ENCODE measurements around the gene RNASE8. TPM values are rescaled to one million over a fixed set of nuclear protein-coding genes. Genes with fewer than 3 reads are reported as not detected.
A peak's percentile ranks its signal among the peaks of the same experiment; 100 is the strongest.
"Not testable (repeated sequence)": the region's sequence is repeated elsewhere in the genome, so short reads cannot be mapped to it uniquely, and the experiment has no call there.

RNASE8 gene
- total RNA-seq, 4 donors from 2014 or later, result not detected

DNA sequence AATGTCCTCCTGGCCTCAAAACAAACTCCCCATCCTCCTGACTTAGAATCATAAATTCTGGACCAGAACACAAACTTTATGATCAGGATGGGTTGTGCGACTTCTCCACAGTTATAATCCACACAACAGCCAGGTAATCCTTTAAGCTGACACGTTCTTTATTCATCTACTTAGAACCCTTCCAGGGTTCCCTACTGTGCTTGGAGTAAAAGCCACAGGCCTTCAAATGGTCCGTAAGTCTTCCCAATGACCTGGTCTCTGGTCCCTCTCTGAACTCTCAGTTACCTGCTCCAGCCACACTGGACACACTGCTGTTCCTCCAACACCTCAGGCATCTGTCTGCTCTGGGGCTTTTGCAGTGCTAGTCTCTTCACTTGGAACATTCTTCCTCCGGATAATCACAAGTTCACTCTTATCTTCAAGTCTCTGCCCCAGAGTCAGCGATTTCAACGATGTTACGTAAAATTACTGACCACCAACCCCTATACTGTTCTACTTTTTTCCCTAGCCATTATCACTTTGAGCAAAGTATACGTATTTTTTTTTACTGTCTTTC is 17.2 kb upstream of the RNASE8 start:
- intact Hi-C loops (cut with DNase I; ENCODE audit: low total_unique reads) (loop anchor here (2.0 kb wide), 1 partner anchor 26 kb away; no protein-coding TSS in a partner anchor), in situ Hi-C loops (cut with MboI; ENCODE audit: low pct_ligation_motif_present in 1 of 4, low pct_unique_long_range_greater_than_20kb in 1 of 4, low sequenced_read_pairs in 3 of 4) (no loop called here)
- Histone ChIP-seq H3K27me3 (no peaks in the 10 kb centered on the region), H3K9me3 (no peaks in the 10 kb centered on the region), H3K27ac (peak overlapping the region in 1 of 4 donors; percentile 82), H3K36me3 (no peaks in the 10 kb centered on the region), H3K4me3 (no peak overlapping the region), H3K4me1 (peaks cover 28 to 43% (median 31%) of the 10 kb centered on the region in 4 donors)
- no peak for DNase-seq
- WGBS, 2 donors (ENCODE audit: low coverage in 1 of 2), result 79 to 82% methylated on average over 6 to 8 of the region's 8 CpGs
- TF ChIP-seq POLR2A (IDR thresholded peaks at IDR 0.05), result no peak
- TF ChIP-seq, protein P1, sequence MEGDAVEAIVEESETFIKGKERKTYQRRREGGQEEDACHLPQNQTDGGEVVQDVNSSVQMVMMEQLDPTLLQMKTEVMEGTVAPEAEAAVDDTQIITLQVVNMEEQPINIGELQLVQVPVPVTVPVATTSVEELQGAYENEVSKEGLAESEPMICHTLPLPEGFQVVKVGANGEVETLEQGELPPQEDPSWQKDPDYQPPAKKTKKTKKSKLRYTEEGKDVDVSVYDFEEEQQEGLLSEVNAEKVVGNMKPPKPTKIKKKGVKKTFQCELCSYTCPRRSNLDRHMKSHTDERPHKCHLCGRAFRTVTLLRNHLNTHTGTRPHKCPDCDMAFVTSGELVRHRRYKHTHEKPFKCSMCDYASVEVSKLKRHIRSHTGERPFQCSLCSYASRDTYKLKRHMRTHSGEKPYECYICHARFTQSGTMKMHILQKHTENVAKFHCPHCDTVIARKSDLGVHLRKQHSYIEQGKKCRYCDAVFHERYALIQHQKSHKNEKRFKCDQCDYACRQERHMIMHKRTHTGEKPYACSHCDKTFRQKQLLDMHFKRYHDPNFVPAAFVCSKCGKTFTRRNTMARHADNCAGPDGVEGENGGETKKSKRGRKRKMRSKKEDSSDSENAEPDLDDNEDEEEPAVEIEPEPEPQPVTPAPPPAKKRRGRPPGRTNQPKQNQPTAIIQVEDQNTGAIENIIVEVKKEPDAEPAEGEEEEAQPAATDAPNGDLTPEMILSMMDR (IDR thresholded peaks at IDR 0.05), result no peak

DNA sequence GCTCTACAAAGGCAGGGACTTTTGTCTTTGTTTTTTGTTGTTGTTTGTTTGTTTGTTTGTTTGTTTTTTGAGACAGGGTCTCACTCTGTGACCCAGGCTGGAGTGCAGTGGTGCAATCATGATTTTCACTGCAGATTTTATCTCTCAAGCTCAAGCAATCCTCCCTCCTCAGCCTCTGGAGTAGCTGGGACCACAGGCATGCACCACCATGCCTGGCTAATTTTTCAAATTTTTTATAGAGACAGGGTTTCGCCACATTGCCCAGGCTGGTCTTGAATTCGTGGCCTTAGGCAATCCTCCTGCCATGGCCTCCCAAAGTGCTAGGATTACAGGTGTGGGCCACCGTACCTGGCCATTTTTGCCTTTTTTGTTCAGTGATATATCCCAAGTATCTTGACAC is 16.7 kb upstream of the RNASE8 start:
- H3K4me3 ChIP-seq; H3K36me3 ChIP-seq; DNase-seq; H3K27ac ChIP-seq; H3K9me3 ChIP-seq; in situ Hi-C loops (cut with MboI; ENCODE audit: low pct_ligation_motif_present in 1 of 4, low pct_unique_long_range_greater_than_20kb in 1 of 4, low sequenced_read_pairs in 3 of 4); H3K27me3 ChIP-seq: not testable (repeated sequence)
- intact Hi-C loops (cut with DNase I; ENCODE audit: low total_unique reads), result loop anchor here (2.0 kb wide), 1 partner anchor 26 kb away; no protein-coding TSS in a partner anchor
- H3K4me1 ChIP-seq, result peaks cover 28 to 43% (median 31%) of the 10 kb centered on the region in 4 donors
- 74% methylated on average over 3 of the region's 3 CpGs; no CpG with 5 or more reads in 1 of the 2 donors for WGBS, 2 donors (ENCODE audit: low coverage in 1 of 2)

DNA sequence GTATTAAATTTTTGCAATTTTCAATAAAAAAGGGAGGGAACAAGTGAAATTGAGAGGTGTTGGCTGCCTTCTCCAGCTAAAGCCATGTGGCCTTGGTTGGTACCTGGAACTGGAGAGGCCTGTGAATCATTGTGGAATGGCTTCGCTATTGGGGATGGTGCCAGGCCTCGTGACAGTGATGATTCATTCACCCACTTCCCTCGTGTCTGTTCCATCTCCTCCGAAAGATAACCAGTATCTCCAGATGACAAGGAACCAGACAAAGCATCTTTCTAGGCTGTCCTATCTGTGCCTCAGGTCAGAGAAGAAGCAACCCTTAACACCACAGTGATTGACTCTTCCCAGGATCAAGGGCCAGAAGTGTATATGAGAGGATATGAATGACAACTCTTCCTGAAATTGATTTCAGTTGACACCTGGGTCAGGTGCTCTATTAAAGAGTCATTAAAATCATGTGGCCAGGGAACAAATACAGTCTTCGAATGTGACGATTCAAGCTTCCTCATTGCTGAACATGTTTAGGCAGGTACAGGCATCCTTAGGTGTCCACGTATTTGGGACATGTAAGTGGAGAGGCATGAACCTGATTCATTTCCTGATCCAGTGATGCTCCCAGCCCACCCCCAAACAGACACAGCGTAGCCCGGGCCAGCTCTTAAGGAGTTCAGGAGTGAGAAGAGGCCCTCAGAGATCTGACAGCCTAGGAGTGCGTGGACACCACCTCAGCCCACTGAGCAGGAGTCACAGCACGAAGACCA is 15.8 kb upstream of the RNASE8 start, which contains the start of gene RNASE7:
Gene RNASE7 (plus strand): TSS at position 687 of the 758 bp plus-strand sequence. CDS start 631 bp downstream, outside the sequence.
- no peak within 1 kb of the TSS for H3K4me3 ChIP-seq
- in situ Hi-C loops (cut with MboI; ENCODE audit: low pct_ligation_motif_present in 1 of 4, low pct_unique_long_range_greater_than_20kb in 1 of 4, low sequenced_read_pairs in 3 of 4), result no loop called here
- 67% methylated on average over 11 of the region's 11 CpGs; no CpG with 5 or more reads in 1 of the 2 donors for WGBS, 2 donors (ENCODE audit: low coverage in 1 of 2)

DNA sequence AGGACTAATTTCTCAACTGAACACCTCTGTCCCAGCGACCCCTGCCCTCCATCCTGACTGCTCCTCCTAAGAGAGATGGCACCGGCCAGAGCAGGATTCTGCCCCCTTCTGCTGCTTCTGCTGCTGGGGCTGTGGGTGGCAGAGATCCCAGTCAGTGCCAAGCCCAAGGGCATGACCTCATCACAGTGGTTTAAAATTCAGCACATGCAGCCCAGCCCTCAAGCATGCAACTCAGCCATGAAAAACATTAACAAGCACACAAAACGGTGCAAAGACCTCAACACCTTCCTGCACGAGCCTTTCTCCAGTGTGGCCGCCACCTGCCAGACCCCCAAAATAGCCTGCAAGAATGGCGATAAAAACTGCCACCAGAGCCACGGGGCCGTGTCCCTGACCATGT is 14.7 kb upstream of the RNASE8 start:
- H3K9me3 ChIP-seq, result no peaks in the 10 kb centered on the region
- no peak for DNase-seq

More for the DNA sequence above, 15.8 kb upstream of the RNASE8 start, which contains the start of gene RNASE7:
- TF ChIP-seq, protein P1 (IDR thresholded peaks at IDR 0.05), result no peak
- TF ChIP-seq POLR2AphosphoS5 (IDR thresholded peaks at IDR 0.05), result no peak
- TF ChIP-seq EP300 (IDR thresholded peaks at IDR 0.05; ENCODE audit: low read depth), result no peak
- TF ChIP-seq POLR2A (IDR thresholded peaks at IDR 0.05), result no peak
- Histone ChIP-seq H3K36me3 (no peaks in the 10 kb centered on the region), H3K27ac (peak within 1 kb of the TSS in 3 of 4 donors; percentile 49 to 71 (median 63)), H3K27me3 (no peaks in the 10 kb centered on the region), H3K9me3 (no peaks in the 10 kb centered on the region), H3K4me1 (peaks cover 28 to 43% (median 31%) of the 10 kb centered on the region in 4 donors)
- intact Hi-C loops (cut with DNase I; ENCODE audit: low total_unique reads), result loop anchor here (2.0 kb wide), 1 partner anchor 27 kb away; no protein-coding TSS in a partner anchor
- DNase-seq, result no peak

More for the DNA sequence above, 14.7 kb upstream of the RNASE8 start:
- no peaks in the 10 kb centered on the region for H3K27me3 ChIP-seq
- H3K36me3 ChIP-seq, result no peaks in the 10 kb centered on the region
- H3K4me3 ChIP-seq, result no peak overlapping the region
- WGBS, 2 donors (ENCODE audit: low coverage in 1 of 2), result 65% methylated on average over 8 of the region's 8 CpGs; no CpG with 5 or more reads in 1 of the 2 donors
- in situ Hi-C loops (cut with MboI; ENCODE audit: low pct_ligation_motif_present in 1 of 4, low pct_unique_long_range_greater_than_20kb in 1 of 4, low sequenced_read_pairs in 3 of 4) (no loop called here), intact Hi-C loops (cut with DNase I; ENCODE audit: low total_unique reads) (no loop called here)
- TF ChIP-seq EP300 (IDR thresholded peaks at IDR 0.05; ENCODE audit: low read depth) (no peak), POLR2A (IDR thresholded peaks at IDR 0.05) (no peak), POLR2AphosphoS5 (IDR thresholded peaks at IDR 0.05) (no peak)
- TF ChIP-seq, protein P1 (IDR thresholded peaks at IDR 0.05), result no peak
- H3K4me1 ChIP-seq, result peaks cover 27 to 43% (median 30%) of the 10 kb centered on the region in 4 donors
- H3K27ac ChIP-seq, result peak overlapping the region in 2 of 4 donors; percentile 49 to 71
